Fibroblast of pulmonary artery (primary cell): ENCODE data around the gene KCNJ10.
A peak's percentile ranks its signal among the peaks of the same experiment; 100 is the strongest.
"Not testable (repeated sequence)": the region's sequence is repeated elsewhere in the genome, so short reads cannot be mapped to it uniquely, and the experiment has no call there.

ENCODE experiments used
- DNase-seq: peaks from one replicate; pipeline ENCODE4 v3.0.0-alpha.2; 2010; ENCODE audit warnings: low read depth
- H3K4me3 ChIP-seq: replicated peaks from 2 replicates; pipeline ENCODE4 v1.5.1; 2011; ENCODE audit warnings: low read depth, mild to moderate bottlenecking, control low read depth, low read length, moderate library complexity
- CTCF ChIP-seq: IDR thresholded peaks from 2 replicates; pipeline ENCODE4 v1.5.1; 2011; ENCODE audit warnings: mild to moderate bottlenecking, control low read depth, low read length, inconsistent platforms; ENCODE audit errors: missing control alignments

The KCNJ10 gene

GRCh38 chr1:160058087-160058486, 11.9 kb downstream of the KCNJ10 start:
- H3K4me3 ChIP-seq = no peak overlapping the region
- TF ChIP-seq CTCF = peak; percentile 37
- DNase-seq = peak; percentile 8

GRCh38 chr1:160056648-160057169, 13.3 kb downstream of the KCNJ10 start:
- no peak for DNase-seq
- no peak for TF ChIP-seq CTCF
- H3K4me3 ChIP-seq = no peak overlapping the region

DNA sequence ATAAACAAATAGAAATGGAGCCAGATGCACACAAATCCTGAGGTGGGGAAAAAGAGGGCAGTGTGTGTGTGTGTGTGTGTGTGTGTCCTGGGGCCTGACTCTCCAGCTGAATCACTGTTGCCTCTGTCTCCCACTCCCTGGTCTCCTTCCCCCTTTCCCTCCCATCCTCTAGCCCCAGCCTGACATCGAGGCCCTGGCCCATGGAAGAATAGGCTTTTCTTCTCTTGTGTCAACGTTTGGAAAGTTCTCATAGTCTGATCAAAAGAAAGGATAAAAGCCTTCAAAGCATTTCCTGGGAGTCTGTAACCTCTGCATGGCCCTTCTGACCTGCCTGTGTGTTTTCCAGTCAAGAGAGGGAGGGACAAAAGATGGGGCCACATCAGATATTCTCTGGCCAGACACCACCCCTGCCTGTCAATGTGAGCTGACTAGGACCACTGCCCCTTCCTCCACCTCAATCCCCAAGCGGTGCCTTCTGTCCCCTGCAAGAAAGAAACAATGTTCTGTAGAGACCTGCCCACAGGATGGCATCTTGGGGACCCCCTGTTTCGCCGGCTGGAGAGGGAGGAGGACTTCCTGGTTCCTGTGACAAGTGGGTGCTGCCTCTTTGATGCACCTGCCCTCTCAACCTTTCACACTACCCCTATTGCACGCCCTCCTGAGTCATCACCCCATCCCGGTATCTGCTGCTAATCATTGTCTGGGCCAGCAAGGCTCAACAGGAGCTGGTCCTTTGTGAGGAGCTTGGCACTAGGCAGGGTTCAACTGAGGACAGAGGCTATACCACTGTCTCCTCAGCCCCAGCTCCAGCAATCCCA, 16.2 kb downstream of the KCNJ10 start:
- DNase-seq = no peak
- no peak overlapping the region for H3K4me3 ChIP-seq
- TF ChIP-seq CTCF = no peak

DNA sequence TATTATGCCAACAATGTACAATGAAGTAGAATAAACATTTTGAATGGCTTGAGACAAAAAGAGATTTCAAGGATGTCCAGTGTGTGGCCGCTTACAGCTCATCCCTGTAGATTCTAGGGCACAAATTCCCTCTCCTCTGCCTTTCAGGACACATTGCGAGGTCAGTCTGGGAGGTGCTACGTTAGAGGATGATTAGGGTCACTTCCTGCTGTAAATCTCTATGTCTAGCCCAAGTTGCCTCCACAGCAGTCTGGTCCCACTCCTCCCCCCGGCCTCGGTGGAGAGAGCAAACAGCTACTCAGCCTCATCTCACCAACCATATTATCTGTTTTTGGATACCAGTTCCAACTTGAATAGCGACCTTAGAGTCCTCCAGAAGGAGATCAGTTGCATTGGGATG, 17.0 kb downstream of the KCNJ10 start:
- no peak overlapping the region for H3K4me3 ChIP-seq
- DNase-seq = no peak
- no peak for TF ChIP-seq CTCF

DNA sequence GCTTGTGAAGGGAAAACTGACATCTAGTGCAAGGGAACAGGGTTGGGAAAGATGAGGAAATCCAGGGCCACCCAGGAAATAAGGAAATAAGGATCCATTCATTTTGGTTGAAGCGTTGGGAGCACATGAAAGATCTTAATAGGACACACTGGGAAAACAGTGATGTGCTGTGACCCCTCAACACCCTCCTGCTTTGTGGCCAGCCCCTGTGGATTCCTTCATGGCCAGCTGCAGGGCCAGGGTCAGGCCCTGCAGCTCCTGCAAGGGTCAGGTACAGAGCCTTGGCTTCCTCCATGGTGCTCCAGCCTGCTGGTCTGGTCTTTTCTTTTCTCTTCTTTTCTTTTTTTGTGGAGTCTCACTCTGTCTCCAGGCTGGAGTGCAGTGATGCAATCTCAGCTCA, 19.3 kb downstream of the KCNJ10 start:
- no peak for TF ChIP-seq CTCF
- DNase-seq = no peak
- H3K4me3 ChIP-seq = no peak overlapping the region

DNA sequence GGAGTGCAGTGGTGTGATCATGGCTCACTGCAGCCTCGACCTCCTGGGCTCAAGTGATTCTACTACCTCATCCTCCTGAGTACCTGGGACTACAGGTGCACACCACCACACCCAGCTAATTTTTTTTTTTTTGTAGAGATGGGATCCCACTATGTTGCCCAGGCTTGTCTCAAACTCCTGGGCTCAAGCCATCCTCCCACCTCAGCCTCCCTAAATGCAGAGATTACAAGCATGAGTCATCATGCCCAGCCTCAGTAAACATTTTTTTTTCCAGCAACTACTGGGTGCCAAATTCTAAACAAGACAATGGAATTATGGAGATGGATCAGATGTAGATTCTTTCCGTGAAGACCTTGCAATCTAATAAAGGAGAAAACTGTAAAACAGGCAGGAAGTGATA, 19.8 kb downstream of the KCNJ10 start:
- H3K4me3 ChIP-seq, DNase-seq: not testable (repeated sequence)

DNA sequence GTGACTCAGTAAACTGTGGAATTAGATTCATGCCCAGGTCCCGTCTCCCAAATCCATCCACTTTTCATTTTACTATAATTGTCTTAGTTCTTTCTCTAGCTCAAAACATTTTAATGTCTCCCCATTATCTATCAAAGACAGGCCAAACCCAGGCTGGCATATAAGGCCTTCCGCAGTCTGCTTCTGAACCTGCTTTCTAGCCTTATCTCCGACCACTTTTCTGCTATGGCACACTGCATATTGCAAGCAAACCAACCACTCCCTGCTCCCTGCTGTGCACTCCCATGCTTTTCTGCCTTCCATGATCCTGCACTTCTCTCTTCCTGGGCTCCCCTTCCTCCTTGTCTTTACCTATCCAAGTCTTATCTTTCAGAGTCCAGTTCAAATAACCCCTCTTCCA, 20.9 kb downstream of the KCNJ10 start:
- TF ChIP-seq CTCF = no peak

More for the DNA sequence above, 20.9 kb downstream of the KCNJ10 start:
- no peak overlapping the region for H3K4me3 ChIP-seq
- DNase-seq = no peak
